Epithelial cell of esophagus (primary cell): Measurements from ENCODE around the gene MAMSTR.
"Not testable (repeated sequence)": the region's sequence is repeated elsewhere in the genome, so short reads cannot be mapped to it uniquely, and the experiment has no call there.

Source experiments
- DNase-seq: peaks from one replicate; pipeline ENCODE4 v3.0.0; 2010; ENCODE audit warnings: low read depth
- H3K4me3 ChIP-seq: 2 replicates; pipeline ENCODE4 v1.5.1; 2011; ENCODE audit warnings: mild to moderate bottlenecking, low read length, control low read depth
- TF ChIP-seq, protein P1 (sequence below): IDR thresholded peaks from 2 replicates; pipeline ENCODE4 v1.5.1; 2011; ENCODE audit warnings: low read depth, mild to moderate bottlenecking, low read length, control low read depth, inconsistent platforms; ENCODE audit not compliant: insufficient read depth; ENCODE audit errors: missing control alignments

The MAMSTR gene, protein sequence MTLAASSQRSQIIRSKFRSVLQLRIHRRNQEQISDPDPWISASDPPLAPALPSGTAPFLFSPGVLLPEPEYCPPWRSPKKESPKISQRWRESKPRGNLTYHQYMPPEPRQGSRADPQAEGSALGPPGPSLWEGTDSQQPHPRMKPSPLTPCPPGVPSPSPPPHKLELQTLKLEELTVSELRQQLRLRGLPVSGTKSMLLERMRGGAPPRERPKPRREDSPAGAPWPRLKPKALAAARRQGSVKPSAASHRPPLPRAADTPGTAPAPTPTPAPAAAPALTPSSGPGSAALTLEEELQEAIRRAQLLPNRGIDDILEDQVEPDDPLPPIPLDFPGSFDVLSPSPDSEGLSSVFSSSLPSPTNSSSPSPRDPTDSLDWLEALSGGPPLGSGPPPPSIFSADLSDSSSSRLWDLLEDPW

DNA sequence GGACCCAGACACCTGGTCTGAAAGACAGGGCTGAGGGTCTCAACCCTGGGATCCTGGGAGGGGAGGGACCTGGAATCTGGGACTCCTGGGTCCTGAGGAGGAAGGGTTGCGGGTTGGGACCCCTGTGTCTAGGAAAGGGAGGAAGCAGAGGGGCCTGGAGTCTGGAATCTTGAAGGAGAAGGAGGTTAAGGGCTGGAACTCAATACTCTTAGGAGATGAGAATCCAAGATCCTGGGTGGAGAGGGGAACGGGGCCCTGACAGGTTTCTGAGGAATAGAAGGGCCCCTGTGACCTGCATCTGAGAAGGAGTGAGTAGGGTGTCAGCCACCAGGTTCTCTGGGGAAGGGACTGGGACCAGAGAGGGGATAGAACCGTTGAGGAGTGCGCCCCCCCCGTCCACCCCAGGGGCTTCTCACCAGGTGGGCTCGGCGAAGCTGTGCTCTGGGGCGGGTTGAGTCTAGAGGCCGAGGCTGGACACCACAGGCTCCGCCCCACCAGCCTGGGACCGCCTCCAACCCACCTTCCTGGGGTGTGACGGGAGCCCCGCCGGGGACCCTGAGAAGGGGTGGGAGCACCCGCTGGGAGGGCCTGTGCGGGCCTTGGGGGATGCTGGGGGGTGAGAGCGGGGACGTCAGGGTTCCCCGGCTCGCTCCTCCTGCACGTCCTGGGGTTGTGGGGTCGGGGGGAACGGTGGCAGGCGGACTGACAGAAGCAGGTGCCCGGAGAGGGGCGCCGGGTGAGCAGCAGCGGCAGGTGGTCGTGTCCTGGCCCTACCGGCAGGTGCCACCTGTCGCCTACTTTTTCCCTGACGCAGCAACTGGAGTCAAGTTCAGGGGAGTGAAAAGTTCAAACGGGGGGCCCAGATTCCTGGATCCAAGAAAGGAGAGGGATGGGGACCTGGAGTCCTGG is at the start of gene MAMSTR:
TSS of gene MAMSTR (minus strand) at position 463 of the 909 bp plus-strand sequence. CDS start 694 bp downstream, outside the sequence.
- no peak for DNase-seq
- peak within 1 kb of the TSS; percentile 74 for H3K4me3 ChIP-seq
- TF ChIP-seq, protein P1, sequence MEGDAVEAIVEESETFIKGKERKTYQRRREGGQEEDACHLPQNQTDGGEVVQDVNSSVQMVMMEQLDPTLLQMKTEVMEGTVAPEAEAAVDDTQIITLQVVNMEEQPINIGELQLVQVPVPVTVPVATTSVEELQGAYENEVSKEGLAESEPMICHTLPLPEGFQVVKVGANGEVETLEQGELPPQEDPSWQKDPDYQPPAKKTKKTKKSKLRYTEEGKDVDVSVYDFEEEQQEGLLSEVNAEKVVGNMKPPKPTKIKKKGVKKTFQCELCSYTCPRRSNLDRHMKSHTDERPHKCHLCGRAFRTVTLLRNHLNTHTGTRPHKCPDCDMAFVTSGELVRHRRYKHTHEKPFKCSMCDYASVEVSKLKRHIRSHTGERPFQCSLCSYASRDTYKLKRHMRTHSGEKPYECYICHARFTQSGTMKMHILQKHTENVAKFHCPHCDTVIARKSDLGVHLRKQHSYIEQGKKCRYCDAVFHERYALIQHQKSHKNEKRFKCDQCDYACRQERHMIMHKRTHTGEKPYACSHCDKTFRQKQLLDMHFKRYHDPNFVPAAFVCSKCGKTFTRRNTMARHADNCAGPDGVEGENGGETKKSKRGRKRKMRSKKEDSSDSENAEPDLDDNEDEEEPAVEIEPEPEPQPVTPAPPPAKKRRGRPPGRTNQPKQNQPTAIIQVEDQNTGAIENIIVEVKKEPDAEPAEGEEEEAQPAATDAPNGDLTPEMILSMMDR: no peak

DNA sequence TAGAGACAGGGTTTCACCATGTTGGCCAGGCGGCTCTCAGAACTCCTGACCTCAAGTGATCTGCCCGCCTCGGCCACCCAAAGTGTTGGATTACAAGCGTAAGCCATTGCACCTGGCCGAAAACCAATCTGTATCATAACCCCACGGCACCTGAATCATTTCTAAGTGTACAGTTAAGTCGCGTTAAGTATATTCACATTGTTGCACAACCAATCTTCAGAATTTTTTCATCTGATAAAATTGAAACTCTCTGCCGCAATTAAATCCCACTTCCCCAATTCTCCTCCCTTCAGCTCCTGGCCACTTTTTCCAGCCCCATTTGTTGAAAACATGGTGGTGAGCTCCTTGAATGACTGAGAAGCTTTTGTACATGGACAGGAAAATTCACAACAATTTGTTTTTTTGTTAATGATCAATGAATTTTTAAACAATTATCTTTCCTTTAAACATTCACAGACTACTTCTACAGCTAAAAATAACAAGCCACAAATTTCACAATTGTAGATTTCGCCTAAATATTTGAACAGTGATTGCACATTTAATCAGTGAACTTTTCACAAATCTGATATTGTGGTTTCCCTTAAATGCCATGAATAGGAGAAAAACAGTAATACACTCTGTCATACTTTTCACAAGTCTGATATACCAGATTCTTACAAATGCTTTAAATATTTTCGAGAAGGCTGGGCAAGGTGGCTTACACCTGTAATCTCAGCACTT is 49.6 kb upstream of the MAMSTR start:
- TF ChIP-seq, protein P1: no peak
- H3K4me3 ChIP-seq: no peak overlapping the region
- no peak for DNase-seq

DNA sequence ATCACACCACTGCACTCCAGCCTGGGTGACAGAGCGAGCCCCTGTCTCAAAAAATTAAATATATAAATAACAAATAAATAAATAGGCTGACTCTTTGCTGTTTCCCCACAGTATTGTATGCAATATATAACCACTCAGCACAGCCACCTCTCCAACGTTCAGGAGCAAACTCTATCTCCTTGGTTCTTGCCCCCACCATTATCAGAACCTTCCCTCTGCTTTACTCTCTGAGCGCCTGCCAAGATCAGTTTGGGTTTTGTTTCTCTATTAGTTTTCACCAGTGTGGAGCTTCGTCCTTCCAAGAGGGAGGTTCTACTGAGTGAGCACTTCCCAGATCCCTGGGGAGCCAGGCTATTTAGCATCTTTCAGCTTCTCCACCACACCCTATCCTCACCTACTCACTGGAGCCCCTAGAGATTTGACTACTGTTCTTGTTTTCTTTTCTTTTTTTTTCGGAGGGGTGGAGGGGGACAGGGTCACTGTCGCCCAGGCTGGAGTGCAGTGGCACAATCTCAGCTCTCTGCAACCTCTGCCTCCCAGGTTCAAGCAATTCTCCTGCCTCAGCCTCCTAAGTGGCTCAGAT is 48.7 kb upstream of the MAMSTR start:
- H3K4me3 ChIP-seq, DNase-seq: not testable (repeated sequence)

DNA sequence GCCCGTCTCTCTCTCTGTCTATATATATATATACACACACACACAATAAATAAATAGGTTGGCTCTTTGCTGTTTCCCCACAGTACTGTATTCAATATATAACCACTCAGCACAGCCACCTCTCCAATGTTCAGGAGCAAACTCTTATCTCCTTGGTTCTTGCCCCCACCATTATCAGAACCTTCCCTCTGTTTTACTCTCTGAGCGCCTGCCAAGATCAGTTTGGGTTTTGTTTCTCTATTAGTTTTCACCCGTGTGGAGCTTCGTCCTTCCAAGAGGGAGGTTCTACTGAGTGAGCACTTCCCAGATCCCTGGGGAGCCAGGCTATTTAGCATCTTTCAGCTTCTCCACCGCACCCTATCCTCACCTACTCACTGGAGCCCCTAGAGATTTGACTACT is 46.3 kb upstream of the MAMSTR start:
- H3K4me3 ChIP-seq: not testable (repeated sequence)

DNA sequence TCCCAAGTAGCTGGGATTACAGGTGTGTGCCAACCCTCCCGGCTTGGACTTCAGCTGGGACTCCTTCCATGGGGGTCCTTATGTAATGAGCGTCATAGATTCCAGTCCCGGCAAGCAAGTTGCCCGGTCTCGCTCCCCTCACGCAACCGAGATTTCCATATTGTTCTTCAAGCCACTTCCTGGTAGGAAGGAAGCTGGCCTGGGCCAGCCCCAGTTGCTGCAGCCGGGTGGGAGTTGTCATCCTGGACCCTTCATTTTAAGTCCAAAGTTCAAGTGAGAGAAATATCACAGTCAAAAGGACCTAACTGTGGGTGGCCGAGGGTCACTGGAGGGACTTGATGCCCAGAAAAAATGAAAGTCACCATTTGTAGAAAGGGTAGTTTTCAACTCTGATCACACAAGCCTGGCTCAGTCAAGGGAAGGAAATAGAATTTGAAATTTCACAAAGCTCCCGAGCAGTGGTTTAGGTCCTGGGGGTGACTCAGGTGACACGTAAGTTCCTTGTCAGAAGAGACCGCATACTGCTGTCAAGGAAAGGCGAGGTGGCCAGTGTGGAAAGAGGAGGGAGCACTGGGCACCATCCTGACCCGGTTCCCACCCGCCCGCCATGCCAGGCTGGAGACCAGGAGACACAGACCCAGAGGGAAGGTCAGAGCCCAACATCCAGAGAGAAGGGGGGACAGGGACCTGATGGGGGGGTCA is 41.1 kb upstream of the MAMSTR start:
- TF ChIP-seq, protein P1: no peak
- peak; percentile 36 for DNase-seq
- no peak overlapping the region for H3K4me3 ChIP-seq

More for the DNA sequence above, 46.3 kb upstream of the MAMSTR start:
- not testable (repeated sequence) for DNase-seq

DNA sequence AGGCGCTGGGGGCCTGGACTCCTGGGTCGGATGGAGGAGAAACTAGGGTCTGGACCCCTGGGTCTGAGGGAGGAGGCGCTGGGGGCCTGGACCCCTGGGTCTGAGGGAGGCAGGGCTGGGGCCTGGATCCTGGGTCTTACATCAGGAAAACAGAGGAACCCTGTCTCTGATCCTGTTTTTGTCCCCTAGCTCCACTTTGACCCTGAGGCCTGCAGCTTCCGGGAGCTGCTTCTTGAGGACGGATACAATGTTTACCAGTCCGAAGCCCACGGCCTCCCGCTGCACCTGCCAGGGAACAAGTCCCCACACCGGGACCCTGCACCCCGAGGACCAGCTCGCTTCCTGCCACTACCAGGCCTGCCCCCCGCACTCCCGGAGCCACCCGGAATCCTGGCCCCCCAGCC is 38.2 kb upstream of the MAMSTR start:
- TF ChIP-seq, protein P1: no peak
- DNase-seq: no peak
- no peak overlapping the region for H3K4me3 ChIP-seq

DNA sequence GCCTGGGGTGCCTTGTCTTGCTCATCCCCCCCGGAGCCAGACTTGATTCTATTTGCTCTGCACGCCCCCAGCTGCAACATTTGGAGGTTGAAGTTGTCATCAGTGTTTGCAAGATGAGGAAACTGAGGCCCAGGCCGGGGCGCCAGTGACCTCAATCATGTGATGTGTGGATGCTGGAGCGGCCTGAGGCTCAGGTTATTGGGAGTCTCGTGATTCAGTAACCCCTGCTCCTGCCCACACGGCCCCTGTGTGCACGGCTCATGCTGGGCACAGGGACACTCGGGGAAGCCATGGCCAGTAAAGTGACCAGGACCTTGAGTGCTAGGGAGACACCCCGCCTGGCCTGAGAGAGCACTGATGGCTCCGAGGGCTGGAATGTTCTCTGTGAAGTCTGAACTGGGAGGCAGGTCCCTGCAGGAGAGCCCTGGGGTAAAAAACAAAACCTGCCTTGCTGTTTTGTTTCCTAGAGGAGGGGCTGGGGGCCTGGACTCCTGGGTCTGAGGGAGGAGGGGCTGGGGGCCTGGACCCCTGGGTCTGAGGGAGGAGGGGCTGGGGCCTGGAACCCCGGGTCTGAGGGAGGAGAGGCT is 37.7 kb upstream of the MAMSTR start:
- TF ChIP-seq, protein P1: no peak
- H3K4me3 ChIP-seq: no peak overlapping the region
- no peak for DNase-seq
